NOMO-1 treated with dmso at 0.1 percent for 144 hours (cell line): ENCODE data around the gene CHRDL2.
"Not testable (repeated sequence)": the region's sequence is repeated elsewhere in the genome, so short reads cannot be mapped to it uniquely, and the experiment has no call there.

Experiments used
- DNase-seq: peaks from one replicate; lab custom pipeline; 2025; ENCODE audit not compliant: unreplicated experiment; lab: John Stamatoyannopoulos, UW

CHRDL2 gene, protein sequence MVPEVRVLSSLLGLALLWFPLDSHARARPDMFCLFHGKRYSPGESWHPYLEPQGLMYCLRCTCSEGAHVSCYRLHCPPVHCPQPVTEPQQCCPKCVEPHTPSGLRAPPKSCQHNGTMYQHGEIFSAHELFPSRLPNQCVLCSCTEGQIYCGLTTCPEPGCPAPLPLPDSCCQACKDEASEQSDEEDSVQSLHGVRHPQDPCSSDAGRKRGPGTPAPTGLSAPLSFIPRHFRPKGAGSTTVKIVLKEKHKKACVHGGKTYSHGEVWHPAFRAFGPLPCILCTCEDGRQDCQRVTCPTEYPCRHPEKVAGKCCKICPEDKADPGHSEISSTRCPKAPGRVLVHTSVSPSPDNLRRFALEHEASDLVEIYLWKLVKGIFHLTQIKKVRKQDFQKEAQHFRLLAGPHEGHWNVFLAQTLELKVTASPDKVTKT

DNA sequence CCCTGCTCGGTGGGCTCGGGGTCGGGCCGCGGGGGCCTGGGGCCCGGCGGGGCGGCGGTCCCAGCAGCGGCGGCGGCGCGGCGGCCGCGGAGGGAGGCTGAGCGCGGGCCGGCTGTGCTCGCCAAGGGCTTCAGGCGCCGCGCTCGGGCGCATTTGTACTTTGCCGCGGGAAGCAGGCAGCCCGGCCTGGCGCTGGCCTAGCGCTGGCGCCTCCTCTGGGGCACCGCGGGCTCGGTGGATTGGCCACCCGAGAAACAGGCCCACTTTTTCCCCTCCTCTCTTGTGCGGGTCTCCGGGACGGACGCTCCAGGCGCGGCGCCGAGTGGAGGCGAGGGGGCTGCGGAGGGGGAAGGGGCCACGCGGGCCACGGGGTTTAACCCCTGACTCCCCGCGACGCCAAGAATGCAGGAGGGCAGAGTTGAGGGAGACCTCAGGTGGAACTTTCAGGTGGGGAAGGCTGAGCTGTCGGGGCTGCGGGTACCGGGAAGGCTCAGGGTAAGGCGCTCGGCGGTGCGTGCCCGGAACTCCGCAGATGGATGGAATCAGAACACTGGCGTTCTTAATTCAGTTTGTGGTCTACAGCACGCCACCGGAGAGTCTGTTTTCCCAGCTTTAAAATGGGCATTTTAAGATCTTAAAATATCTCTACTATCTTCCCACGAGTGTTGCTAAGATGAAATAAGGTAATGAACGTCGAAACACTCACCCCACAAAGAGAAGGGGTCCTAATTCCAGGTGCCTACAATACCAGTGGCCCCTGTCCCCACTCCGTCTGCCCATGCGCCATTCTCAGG lies at the start of gene CHRDL2:
Gene CHRDL2, minus strand, starts transcription at position 126 of the 794 bp plus-strand sequence. CDS start 538 bp downstream, outside the sequence.
- DNase-seq, result no peak

GRCh38 chr11:74780248-74781005 lies 49.2 kb upstream of the CHRDL2 start:
- DNase-seq, result no peak

DNA sequence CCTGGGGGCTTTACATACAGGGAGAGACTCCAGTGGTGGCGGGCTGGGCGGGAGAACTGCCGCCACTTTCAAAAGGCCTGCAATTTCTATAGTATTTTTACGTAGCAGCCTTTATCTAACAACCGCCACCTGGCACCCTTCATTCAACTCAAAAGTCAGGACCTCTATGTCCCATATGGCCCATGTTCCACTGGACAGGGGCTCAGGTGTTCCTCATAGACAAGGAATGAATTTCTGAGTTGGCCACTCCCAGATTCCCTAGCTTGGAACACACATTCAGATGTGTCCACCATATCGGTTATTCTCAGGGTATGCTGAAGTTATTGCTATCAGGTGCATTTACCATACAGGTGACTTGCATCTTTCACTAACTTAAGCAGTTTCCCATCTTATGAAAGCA lies 47.4 kb upstream of the CHRDL2 start:
- DNase-seq, result no peak

DNA sequence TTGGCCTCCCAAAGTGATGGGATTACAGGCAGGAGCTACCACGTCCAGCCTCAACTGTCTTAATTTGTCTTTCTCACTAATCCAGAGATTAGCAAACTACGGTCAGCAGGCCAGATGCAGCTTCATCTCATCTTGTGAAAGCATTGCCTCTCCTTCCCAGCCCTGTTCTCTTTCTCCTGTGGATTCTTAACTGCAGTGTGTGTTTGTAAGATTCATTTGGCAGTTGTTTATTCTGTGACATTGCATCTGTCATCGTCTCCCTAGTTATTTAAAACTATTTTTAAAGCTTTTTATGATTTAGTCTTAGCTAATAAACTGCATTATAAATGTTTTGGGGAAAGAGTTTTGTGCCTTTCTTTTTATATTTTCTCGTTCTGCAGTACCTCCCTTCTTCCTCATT lies 46.7 kb upstream of the CHRDL2 start:
- no peak for DNase-seq

- no peak for DNase-seq
These were observed 45.8 kb upstream of the CHRDL2 start for GRCh38 chr11:74777038-74777437.

- no peak for DNase-seq
These were observed 45.3 kb upstream of the CHRDL2 start for GRCh38 chr11:74776546-74776945.

DNA sequence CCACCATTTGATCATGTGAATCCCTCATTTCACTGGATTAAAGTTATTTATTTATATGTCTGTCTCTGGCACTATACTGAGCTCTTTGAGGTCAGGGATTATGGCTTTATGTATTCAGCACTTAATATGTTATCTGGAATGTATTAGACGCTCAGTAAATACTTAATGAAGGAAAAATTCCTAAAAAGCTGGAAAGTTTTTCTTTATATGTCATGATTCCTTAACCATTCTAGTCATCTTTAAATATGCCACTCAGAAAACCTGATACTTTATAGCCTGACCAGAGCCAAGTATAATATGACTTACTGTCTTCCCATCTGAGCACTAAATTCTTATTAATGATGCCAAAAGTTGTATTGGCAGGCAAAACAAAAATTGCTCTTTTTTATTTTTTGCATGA lies 44.5 kb upstream of the CHRDL2 start:
- DNase-seq, result no peak

GRCh38 chr11:74773476-74773875 lies 42.2 kb upstream of the CHRDL2 start:
- no peak for DNase-seq

- no peak for DNase-seq
These were observed 39.9 kb upstream of the CHRDL2 start for GRCh38 chr11:74771139-74771538.

DNA sequence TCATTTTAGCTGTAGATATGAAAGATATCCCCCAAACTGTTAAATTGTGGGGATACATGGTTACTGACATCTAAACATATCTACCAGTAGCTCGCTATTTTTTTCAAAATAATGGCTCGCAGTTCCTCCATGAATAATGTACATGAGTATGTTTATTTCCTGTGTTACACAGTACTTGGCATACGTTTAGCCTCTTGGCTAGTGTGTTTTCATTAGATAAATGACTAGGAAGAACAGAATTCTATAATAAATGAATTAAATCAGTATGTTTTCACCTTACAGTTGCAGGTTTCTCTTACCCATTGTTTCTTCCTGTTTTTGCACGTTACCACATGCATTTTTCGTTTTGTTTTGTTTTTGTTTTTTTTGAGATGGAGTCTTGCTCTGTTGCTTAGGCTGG lies 39.2 kb upstream of the CHRDL2 start:
- no peak for DNase-seq

DNA sequence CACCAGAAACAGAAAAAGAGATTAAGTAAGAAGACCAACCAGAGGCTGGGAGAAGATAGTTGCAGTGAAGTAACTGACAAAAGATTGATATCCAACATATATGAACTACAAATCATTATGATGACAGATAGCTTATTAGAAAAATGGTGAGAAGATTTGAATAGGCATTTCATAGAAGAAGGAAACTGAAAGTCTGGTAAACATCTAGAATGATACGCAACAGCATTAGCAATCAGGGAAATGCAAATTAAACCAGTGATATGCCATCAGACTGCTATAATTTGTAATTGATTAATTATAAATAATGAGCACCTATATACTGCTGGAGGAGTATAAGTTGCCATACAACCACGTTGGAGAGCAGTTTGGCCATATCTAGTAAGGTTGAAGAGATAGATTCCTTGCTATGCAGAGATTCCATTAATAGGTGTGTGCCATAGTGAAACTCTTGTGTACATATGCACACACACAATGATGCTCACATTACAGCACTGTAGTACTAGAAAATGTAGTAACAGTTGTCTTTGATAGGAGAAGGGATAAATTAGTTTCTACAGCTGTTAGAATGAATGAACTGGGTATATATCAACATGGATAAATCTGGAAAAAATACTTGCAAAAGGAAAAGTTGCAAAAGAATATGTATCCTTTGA lies 38.0 kb upstream of the CHRDL2 start:
- DNase-seq, result no peak

DNA sequence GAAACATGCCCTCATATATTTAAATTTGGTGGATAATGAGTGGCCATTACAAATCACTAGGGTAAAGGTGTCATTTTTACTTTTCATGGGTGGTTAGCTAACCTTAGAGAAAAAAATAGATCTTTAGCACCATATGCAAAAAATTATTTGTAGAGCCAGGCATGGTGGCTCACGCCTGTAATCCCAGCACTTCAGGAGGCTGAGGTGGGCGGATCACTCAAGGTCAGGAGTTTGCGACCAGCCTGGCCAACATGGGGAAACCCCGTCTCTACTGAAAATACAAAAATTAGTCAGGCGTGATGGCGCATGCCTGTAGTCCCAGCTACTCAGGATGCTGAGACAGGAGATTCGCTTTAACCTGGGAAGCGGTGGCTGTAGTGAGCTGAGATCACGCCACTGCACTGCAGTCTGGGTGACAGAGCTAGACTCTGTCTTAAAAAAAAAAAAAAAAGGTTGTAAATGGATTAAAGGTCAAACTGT lies 37.0 kb upstream of the CHRDL2 start:
- DNase-seq, result not testable (repeated sequence)

- no peak for DNase-seq
These were observed 35.7 kb upstream of the CHRDL2 start for GRCh38 chr11:74766905-74767304.

DNA sequence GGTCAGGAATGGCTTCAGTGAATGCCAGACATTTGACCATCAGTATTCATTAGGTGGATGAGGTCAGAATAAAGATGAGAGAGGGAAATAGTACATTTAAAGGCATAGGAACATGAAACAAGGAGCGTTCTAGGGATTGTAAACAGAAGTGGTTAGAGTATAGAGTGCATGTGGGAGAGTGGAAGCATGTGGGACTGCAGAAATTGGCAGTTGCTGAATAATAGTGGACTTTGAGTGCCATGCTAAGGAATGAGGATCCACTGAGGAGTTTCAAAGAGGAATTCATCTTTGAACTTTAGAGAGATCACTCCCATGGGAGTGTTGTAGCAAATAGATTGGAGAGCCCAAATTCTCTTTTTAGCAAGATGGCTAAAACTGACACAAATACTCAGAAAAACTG lies 25.3 kb upstream of the CHRDL2 start:
- DNase-seq, result no peak

DNA sequence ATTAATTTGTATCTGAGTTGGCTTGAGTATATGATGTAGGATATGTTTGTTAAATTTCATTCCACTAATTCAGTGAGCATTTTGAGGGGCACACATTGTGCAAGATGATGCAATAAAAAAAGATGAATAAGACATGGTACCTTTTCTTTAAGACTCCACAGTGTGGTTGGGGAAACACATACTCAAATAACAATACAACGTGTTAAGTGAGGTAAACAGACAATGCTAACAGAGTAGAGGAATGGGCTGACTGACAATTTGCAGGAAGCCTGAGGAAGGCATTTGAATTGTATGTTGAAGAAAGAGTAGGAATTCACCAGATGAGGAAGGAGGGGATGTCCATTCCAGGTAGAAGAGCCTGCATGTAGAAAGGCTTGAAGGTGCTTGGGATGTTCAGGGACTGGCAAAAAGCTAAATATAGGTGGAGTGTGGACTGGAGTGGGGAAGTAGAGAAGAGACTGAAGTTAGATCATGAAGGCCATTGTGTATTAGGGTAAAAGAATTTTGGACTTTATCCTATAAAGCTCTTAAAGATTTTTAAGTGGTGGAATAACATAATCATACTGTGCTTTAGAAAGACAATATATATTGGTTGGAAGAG lies 24.3 kb upstream of the CHRDL2 start:
- no peak for DNase-seq

DNA sequence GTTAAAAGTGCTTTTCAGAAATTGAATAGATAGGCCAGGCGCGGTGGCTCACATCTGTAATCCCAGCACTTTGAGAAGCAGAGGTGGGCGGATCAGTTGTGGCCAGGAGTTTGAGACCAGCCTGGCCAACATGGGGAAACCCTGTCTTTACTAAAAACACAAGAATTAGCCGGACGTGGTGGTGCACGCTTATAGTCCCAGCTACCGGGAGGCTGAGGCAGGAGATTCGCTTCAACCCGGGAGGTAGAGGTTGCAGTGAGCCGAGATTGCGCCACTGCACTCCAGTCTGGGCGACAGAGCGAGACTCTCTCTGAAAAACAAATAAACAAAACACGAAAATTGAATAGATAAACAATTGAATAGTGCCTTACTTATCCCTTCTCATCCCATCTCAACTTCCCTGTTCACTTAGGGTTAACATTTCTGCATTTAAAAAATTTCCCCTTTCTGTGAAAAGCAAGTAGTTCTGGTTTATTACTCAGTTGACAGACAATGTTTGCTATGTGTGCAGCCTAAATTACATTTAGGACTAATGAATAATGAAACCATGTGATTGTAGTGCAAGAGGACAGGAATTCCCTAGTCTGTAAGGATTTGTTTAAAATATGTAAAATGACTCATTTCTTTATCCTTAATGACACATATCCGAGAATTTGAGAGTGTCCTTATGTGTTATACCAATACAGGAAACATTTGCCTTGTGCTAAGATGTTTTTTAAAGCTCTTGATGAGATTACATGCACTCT lies 23.5 kb upstream of the CHRDL2 start:
- DNase-seq, result no peak

DNA sequence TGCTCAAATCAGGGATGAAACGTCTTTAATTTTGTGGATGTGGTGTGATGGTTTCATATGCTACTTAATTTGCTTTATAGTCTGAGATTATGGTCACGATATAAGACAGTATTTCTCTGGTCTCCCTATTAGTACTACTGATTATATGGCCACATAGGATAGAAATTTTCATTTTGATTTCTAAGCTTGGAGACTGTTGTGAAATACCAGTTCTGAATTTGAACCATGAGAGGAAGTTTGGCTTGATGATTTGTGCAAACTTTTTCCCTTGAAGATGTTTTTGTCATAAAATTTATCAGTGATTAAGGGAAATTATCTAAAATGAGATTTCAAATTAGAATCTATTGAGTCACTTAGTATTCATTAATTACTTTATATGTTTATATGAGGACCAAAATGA lies 20.1 kb upstream of the CHRDL2 start:
- no peak for DNase-seq

- not testable (repeated sequence) for DNase-seq
These were observed 19.4 kb upstream of the CHRDL2 start for GRCh38 chr11:74750598-74750997.

GRCh38 chr11:74749965-74750296 lies 18.7 kb upstream of the CHRDL2 start:
- DNase-seq, result no peak
